Measurements from ENCODE around the gene PTPRN2.

PTPRN2 gene

GRCh38 chr7:158024351-158024715, 563.3 kb downstream of the PTPRN2 start:
- TF ChIP-seq MAX (IDR thresholded peaks at IDR 0.05; ENCODE audit: low read depth, low read length) (no peak), MYC (IDR thresholded peaks at IDR 0.05; ENCODE audit: low read depth, low read length) (no peak), CTCF (IDR thresholded peaks at IDR 0.05; ENCODE audit: low read depth, low read length) (no peak), POLR2A (IDR thresholded peaks at IDR 0.05; ENCODE audit: extremely low read depth, insufficient read length) (no peak)
- no peak overlapping the region for H3K4me3 ChIP-seq (ENCODE audit: low read depth, low read length)
- DNase-seq (ENCODE audit: low read depth) = no peak

GRCh38 chr7:158023681-158024350, 563.8 kb downstream of the PTPRN2 start:
- no peak overlapping the region for H3K4me3 ChIP-seq (ENCODE audit: low read depth, low read length)
- DNase-seq (ENCODE audit: low read depth) = no peak
- TF ChIP-seq MAX (IDR thresholded peaks at IDR 0.05; ENCODE audit: low read depth, low read length) (no peak), CTCF (IDR thresholded peaks at IDR 0.05; ENCODE audit: low read depth, low read length) (no peak), MYC (IDR thresholded peaks at IDR 0.05; ENCODE audit: low read depth, low read length) (no peak), POLR2A (IDR thresholded peaks at IDR 0.05; ENCODE audit: extremely low read depth, insufficient read length) (no peak)

GRCh38 chr7:158023157-158023556, 564.5 kb downstream of the PTPRN2 start:
- DNase-seq (ENCODE audit: low read depth) = no peak
- TF ChIP-seq CTCF (IDR thresholded peaks at IDR 0.05; ENCODE audit: low read depth, low read length) (no peak), POLR2A (IDR thresholded peaks at IDR 0.05; ENCODE audit: extremely low read depth, insufficient read length) (no peak), MAX (IDR thresholded peaks at IDR 0.05; ENCODE audit: low read depth, low read length) (no peak), MYC (IDR thresholded peaks at IDR 0.05; ENCODE audit: low read depth, low read length) (no peak)
- no peak overlapping the region for H3K4me3 ChIP-seq (ENCODE audit: low read depth, low read length)

GRCh38 chr7:158022601-158023000, 565.0 kb downstream of the PTPRN2 start:
- TF ChIP-seq CTCF (IDR thresholded peaks at IDR 0.05; ENCODE audit: low read depth, low read length) = no peak
- no peak for TF ChIP-seq MAX (IDR thresholded peaks at IDR 0.05; ENCODE audit: low read depth, low read length)
- TF ChIP-seq MYC (IDR thresholded peaks at IDR 0.05; ENCODE audit: low read depth, low read length) = no peak
- no peak for TF ChIP-seq POLR2A (IDR thresholded peaks at IDR 0.05; ENCODE audit: extremely low read depth, insufficient read length)
- H3K4me3 ChIP-seq (ENCODE audit: low read depth, low read length) = no peak overlapping the region
- no peak for DNase-seq (ENCODE audit: low read depth)

GRCh38 chr7:158021836-158022235, 565.8 kb downstream of the PTPRN2 start:
- H3K4me3 ChIP-seq (ENCODE audit: low read depth, low read length) = no peak overlapping the region
- no peak for DNase-seq (ENCODE audit: low read depth)
- TF ChIP-seq MYC (IDR thresholded peaks at IDR 0.05; ENCODE audit: low read depth, low read length) (no peak), POLR2A (IDR thresholded peaks at IDR 0.05; ENCODE audit: extremely low read depth, insufficient read length) (no peak), CTCF (IDR thresholded peaks at IDR 0.05; ENCODE audit: low read depth, low read length) (no peak), MAX (IDR thresholded peaks at IDR 0.05; ENCODE audit: low read depth, low read length) (no peak)
